ENCODE data around the gene P3H3.

The P3H3 gene

DNA sequence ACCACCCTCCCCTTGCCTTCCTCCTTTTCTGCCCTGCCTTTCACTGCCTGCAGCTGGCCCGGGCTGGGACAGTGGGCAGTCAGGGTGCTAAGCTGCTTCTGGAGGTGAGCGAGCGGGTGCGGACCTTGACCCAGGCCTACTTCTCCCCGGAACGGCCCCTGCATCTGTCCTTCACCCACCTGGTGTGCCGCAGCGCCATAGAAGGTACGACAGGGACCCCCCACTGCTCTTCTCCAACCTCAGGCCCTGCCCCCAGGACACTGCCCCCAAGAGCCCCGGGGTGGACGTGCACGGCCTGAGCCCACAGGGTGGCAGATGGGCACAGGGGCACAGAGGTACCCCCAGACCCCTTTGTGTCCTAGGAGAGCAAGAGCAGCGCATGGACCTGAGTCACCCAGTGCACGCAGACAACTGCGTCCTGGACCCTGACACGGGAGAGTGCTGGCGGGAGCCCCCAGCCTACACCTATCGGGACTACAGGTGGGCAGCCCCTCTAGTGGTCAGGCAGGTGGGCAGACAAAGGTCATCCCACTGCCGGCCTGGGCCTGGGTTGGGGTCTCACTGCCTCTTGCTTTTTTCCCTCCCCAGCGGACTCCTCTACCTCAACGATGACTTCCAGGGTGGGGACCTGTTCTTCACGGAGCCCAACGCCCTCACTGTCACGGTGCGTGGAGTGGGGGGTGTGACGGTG, 9.3 kb downstream of the P3H3 start:
- TF ChIP-seq TAF1 (IDR thresholded peaks at IDR 0.05; ENCODE audit: borderline replicate concordance, insufficient read depth, low read length) (no peak), FOXP2 (optimal IDR thresholded peaks at IDR 0.05; ENCODE audit: borderline replicate concordance, extremely low read depth, extremely low read length, insufficient read depth) (no peak), SIN3A (IDR thresholded peaks at IDR 0.05; ENCODE audit: borderline replicate concordance, insufficient read depth, low read length) (no peak), POLR2AphosphoS5 (IDR thresholded peaks at IDR 0.05; ENCODE audit: low read depth, low read length) (no peak)
- TF ChIP-seq, protein P1, sequence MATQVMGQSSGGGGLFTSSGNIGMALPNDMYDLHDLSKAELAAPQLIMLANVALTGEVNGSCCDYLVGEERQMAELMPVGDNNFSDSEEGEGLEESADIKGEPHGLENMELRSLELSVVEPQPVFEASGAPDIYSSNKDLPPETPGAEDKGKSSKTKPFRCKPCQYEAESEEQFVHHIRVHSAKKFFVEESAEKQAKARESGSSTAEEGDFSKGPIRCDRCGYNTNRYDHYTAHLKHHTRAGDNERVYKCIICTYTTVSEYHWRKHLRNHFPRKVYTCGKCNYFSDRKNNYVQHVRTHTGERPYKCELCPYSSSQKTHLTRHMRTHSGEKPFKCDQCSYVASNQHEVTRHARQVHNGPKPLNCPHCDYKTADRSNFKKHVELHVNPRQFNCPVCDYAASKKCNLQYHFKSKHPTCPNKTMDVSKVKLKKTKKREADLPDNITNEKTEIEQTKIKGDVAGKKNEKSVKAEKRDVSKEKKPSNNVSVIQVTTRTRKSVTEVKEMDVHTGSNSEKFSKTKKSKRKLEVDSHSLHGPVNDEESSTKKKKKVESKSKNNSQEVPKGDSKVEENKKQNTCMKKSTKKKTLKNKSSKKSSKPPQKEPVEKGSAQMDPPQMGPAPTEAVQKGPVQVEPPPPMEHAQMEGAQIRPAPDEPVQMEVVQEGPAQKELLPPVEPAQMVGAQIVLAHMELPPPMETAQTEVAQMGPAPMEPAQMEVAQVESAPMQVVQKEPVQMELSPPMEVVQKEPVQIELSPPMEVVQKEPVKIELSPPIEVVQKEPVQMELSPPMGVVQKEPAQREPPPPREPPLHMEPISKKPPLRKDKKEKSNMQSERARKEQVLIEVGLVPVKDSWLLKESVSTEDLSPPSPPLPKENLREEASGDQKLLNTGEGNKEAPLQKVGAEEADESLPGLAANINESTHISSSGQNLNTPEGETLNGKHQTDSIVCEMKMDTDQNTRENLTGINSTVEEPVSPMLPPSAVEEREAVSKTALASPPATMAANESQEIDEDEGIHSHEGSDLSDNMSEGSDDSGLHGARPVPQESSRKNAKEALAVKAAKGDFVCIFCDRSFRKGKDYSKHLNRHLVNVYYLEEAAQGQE (IDR thresholded peaks at IDR 0.05; ENCODE audit: insufficient read depth in 1 of 2, low read depth in 2 of 2, low read length in 2 of 2) = no peak

DNA sequence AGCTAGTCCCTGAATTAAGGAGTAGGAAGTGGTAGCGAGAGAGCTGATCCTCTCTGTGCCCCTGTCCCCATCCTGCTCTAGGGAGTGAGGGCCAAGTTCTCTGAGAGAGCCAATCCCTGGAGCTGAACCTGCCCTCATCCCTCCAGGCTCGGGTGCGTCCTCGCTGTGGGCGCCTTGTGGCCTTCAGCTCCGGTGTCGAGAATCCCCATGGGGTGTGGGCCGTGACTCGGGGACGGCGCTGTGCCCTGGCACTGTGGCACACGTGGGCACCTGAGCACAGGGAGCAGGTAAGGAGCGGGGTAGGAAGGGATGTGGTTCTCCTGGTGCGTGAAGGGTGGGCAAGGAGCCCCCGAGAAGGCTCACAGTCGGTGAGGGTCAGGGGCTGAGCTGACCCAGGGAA, 10.6 kb downstream of the P3H3 start:
- TF ChIP-seq SIN3A (IDR thresholded peaks at IDR 0.05; ENCODE audit: borderline replicate concordance, insufficient read depth, low read length) = no peak
- TF ChIP-seq POLR2AphosphoS5 (IDR thresholded peaks at IDR 0.05; ENCODE audit: low read depth, low read length) = no peak
- no peak for TF ChIP-seq TAF1 (IDR thresholded peaks at IDR 0.05; ENCODE audit: borderline replicate concordance, insufficient read depth, low read length)
- TF ChIP-seq, protein P1 (IDR thresholded peaks at IDR 0.05; ENCODE audit: insufficient read depth in 1 of 2, low read depth in 2 of 2, low read length in 2 of 2) = no peak
- TF ChIP-seq FOXP2 (optimal IDR thresholded peaks at IDR 0.05; ENCODE audit: borderline replicate concordance, extremely low read depth, extremely low read length, insufficient read depth) = no peak

DNA sequence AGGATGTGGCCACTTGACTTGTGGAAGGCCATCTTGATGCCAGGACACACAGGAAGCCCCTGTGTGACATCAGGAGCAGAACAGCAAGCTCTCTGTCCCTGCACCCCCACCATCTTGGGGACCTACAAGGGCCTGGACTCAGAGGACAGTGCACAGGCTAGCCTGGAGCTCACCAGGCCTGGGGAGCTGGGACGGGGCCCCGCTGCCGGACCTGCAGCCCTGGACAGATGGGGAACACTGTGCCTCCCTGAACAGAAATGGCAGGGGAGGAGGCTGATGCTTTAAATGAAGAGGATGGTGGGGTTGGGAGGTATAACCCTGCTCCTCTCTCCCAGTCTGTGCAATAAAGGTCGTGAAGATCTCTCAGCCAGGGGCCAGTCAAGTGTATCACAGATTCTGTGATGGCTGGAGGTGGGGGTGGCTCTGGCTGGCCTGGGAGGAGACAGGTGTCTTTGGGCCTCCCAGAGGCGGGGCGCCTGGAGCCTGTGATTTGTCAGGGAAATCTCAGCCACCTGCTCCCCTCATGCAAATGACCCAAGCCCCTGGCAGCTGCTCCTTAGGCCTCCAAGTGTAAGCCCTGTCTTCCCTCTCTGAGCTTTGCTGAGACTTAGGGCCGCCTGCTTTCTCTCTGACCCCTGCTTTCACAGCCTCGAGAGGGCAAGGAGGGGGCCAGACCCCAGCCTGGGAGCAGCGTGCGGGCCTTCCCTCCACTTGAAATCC, 11.4 kb downstream of the P3H3 start:
- TF ChIP-seq POLR2AphosphoS5 (IDR thresholded peaks at IDR 0.05; ENCODE audit: low read depth, low read length) (no peak), SIN3A (IDR thresholded peaks at IDR 0.05; ENCODE audit: borderline replicate concordance, insufficient read depth, low read length) (no peak), FOXP2 (optimal IDR thresholded peaks at IDR 0.05; ENCODE audit: borderline replicate concordance, extremely low read depth, extremely low read length, insufficient read depth) (no peak), TAF1 (IDR thresholded peaks at IDR 0.05; ENCODE audit: borderline replicate concordance, insufficient read depth, low read length) (no peak)
- TF ChIP-seq, protein P1 (IDR thresholded peaks at IDR 0.05; ENCODE audit: insufficient read depth in 1 of 2, low read depth in 2 of 2, low read length in 2 of 2) = no peak

DNA sequence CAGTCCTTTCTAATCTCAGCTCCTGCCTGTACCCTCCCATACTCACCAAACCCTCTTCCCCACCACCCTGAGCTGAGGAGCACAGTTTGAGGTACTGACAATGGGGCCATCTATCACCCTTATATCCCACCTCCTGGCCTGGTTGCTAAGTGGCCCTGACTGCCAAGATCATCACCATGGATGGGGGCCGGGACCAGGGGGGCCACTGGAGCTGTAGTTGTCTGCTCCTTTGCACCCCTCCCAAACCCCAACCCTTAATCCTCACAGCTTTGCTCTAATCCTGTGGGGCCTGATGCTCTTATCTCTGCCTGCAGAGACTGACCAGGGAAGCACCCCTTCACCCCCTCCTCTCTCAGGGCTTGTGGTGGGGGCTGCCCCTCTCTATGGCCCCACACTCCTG, 12.1 kb downstream of the P3H3 start:
- no peak for TF ChIP-seq FOXP2 (optimal IDR thresholded peaks at IDR 0.05; ENCODE audit: borderline replicate concordance, extremely low read depth, extremely low read length, insufficient read depth)
- no peak for TF ChIP-seq TAF1 (IDR thresholded peaks at IDR 0.05; ENCODE audit: borderline replicate concordance, insufficient read depth, low read length)
- TF ChIP-seq POLR2AphosphoS5 (IDR thresholded peaks at IDR 0.05; ENCODE audit: low read depth, low read length) = no peak
- TF ChIP-seq, protein P1 (IDR thresholded peaks at IDR 0.05; ENCODE audit: insufficient read depth in 1 of 2, low read depth in 2 of 2, low read length in 2 of 2) = no peak
- no peak for TF ChIP-seq SIN3A (IDR thresholded peaks at IDR 0.05; ENCODE audit: borderline replicate concordance, insufficient read depth, low read length)
